Stimulated activated naive B cell treated with anti-CD40 and anti-IgM and Interleukin-4, amounts not matched to agents 10 μg/mL and 1 μg/mL and 100 μg/mL, for 72 hours (primary cell): ENCODE results near the gene IGSF11.
"Not testable (repeated sequence)": the region's sequence is repeated elsewhere in the genome, so short reads cannot be mapped to it uniquely, and the experiment has no call there.

Source experiments
- ATAC-seq, 2 donors: fragments of 150-1000 bp; cut with Tn5 transposase; replicated peaks; 2 replicates each; pipeline ENCODE4 v1.10.0; 2021; ENCODE audit warnings: moderate library complexity in 1 of 2
- DNase-seq: peaks from one replicate; pipeline ENCODE4 v3.0.0; 2021
- H3K27ac Mint-ChIP-seq: one replicate; pipeline ENCODE4 v1.8.0; 2022; ENCODE audit warnings: mild to moderate bottlenecking, mixed read lengths
- H3K27me3 Mint-ChIP-seq, 2 donors: one replicate each; pipeline ENCODE4 v1.8.0; 2022; ENCODE audit warnings: mixed read lengths in 2 of 2
- H3K36me3 Mint-ChIP-seq, 2 donors: one replicate each; pipeline ENCODE4 v1.8.0; 2022; ENCODE audit warnings: mixed read lengths in 2 of 2, mild to moderate bottlenecking in 1 of 2
- H3K4me1 Mint-ChIP-seq, 2 donors: one replicate each; pipeline ENCODE4 v1.8.0; 2022; ENCODE audit warnings: mixed read lengths in 2 of 2, mild to moderate bottlenecking in 1 of 2
- H3K4me3 Mint-ChIP-seq, 2 donors: one replicate each; pipeline ENCODE4 v1.8.0; 2022; ENCODE audit warnings: mild to moderate bottlenecking in 2 of 2, mixed read lengths in 2 of 2, moderate library complexity in 1 of 2
- H3K9me3 Mint-ChIP-seq, 2 donors: one replicate each; pipeline ENCODE4 v1.8.0; 2022; ENCODE audit warnings: mixed read lengths in 2 of 2, mild to moderate bottlenecking in 1 of 2

IGSF11 gene

GRCh38 chr3:118977671-118978392, 56.8 kb downstream of the IGSF11 start:
- DNase-seq (no peak), ATAC-seq (no peak)
- peaks cover 0 to 1% of the 10 kb centered on the region in 2 donors for H3K9me3 Mint-ChIP-seq
- no peak overlapping the region for H3K27ac Mint-ChIP-seq
- peaks cover 6 to 14% of the 10 kb centered on the region in 2 donors for H3K27me3 Mint-ChIP-seq
- H3K36me3 Mint-ChIP-seq, result no peaks in the 10 kb centered on the region
- H3K4me3 Mint-ChIP-seq, result no peak overlapping the region
- H3K4me1 Mint-ChIP-seq, result no peaks in the 10 kb centered on the region

DNA sequence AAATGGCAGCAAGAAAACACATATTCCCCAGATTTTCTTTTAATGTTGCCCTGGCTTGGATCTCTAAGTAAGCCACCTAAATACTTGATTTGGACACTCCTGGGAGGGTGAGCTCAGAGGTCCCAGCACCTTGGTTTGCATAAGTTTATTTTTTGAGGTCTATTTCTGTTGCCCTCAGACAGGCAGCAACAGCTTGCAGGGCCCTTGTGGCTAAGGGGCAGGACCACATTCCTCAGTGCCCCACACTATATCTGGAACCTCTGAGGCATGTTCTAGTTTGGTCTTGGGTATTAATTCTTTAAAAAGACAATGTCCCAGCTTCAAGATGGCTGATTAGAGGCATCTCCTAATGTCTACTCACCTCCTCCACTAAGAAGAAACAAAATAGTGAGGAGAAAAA, 57.5 kb downstream of the IGSF11 start:
- H3K4me1 Mint-ChIP-seq, result no peaks in the 10 kb centered on the region
- ATAC-seq (no peak), DNase-seq (no peak)
- peaks cover 6 to 14% of the 10 kb centered on the region in 2 donors for H3K27me3 Mint-ChIP-seq
- no peak overlapping the region for H3K27ac Mint-ChIP-seq
- no peaks in the 10 kb centered on the region for H3K36me3 Mint-ChIP-seq
- H3K9me3 Mint-ChIP-seq, result peaks cover 0 to 1% of the 10 kb centered on the region in 2 donors
- no peak overlapping the region for H3K4me3 Mint-ChIP-seq

- H3K4me1 Mint-ChIP-seq, ATAC-seq, H3K4me3 Mint-ChIP-seq, H3K36me3 Mint-ChIP-seq, DNase-seq, H3K27ac Mint-ChIP-seq, H3K9me3 Mint-ChIP-seq, H3K27me3 Mint-ChIP-seq: not testable (repeated sequence)
Observed at GRCh38 chr3:118975476-118975875, 59.2 kb downstream of the IGSF11 start.

- DNase-seq (no peak), ATAC-seq (no peak)
- no peaks in the 10 kb centered on the region for H3K36me3 Mint-ChIP-seq
- no peaks in the 10 kb centered on the region for H3K4me1 Mint-ChIP-seq
- peaks cover 7 to 10% of the 10 kb centered on the region in 2 donors for H3K27me3 Mint-ChIP-seq
- no peak overlapping the region for H3K27ac Mint-ChIP-seq
- H3K9me3 Mint-ChIP-seq, result peaks cover 0 to 1% of the 10 kb centered on the region in 2 donors
- H3K4me3 Mint-ChIP-seq, result no peak overlapping the region
Observed at GRCh38 chr3:118974356-118975097, 60.1 kb downstream of the IGSF11 start.

GRCh38 chr3:118973050-118973449, 61.6 kb downstream of the IGSF11 start:
- peaks cover 6 to 10% of the 10 kb centered on the region in 2 donors for H3K27me3 Mint-ChIP-seq
- H3K4me1 Mint-ChIP-seq, result peaks cover 0 to 3% of the 10 kb centered on the region in 2 donors
- H3K4me3 Mint-ChIP-seq, result no peak overlapping the region
- no peak overlapping the region for H3K27ac Mint-ChIP-seq
- H3K36me3 Mint-ChIP-seq, result no peaks in the 10 kb centered on the region
- H3K9me3 Mint-ChIP-seq, result peaks cover 0 to 1% of the 10 kb centered on the region in 2 donors
- DNase-seq, result no peak
- no peak for ATAC-seq

DNA sequence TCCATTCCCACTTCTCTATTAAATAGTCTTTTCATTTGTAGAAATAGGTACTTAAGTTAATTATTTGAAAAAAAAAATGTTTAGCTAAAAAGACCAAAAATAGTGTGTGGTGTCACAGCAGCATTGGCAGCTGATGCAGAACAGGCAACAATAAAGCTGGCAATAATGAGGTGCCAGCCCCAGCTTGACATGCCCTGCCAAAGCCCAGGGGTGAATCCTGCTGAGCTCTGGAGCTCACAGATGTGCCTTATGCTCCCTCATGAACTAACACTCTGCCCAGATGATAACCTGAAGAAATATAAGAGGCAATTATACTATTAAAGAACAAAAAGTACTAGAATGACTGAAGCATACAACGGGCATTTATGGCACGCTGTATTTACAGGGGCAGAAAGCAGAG, 63.8 kb downstream of the IGSF11 start:
- DNase-seq (no peak), ATAC-seq (no peak)
- H3K4me3 Mint-ChIP-seq, result no peak overlapping the region
- H3K36me3 Mint-ChIP-seq, result no peaks in the 10 kb centered on the region
- no peak overlapping the region for H3K27ac Mint-ChIP-seq
- H3K9me3 Mint-ChIP-seq, result peaks cover 0 to 1% of the 10 kb centered on the region in 2 donors
- H3K27me3 Mint-ChIP-seq, result peaks cover 6 to 9% of the 10 kb centered on the region in 2 donors
- H3K4me1 Mint-ChIP-seq, result peaks cover 0 to 3% of the 10 kb centered on the region in 2 donors

DNA sequence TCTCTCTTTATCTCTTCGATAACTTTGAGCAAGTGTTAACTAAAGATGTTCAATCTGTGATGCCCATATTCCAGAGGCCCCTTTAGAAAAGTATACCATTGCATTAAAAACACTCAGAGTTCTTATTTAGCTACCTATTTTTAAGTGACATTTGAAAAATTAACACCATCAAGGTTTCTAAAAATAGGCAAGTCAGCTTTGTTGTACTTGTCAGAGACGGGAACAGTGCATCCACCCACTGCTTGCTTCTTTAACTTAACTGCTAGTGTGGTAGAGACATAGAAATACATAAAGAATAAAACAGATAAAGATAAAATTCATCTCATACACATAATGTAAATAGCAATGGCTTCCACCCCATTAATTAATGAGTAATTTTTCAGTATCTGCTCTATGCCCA, 66.0 kb downstream of the IGSF11 start:
- peaks cover 6 to 14% of the 10 kb centered on the region in 2 donors for H3K27me3 Mint-ChIP-seq
- DNase-seq (no peak), ATAC-seq (no peak)
- peaks cover 0 to 3% of the 10 kb centered on the region in 2 donors for H3K4me1 Mint-ChIP-seq
- no peaks in the 10 kb centered on the region for H3K36me3 Mint-ChIP-seq
- no peak overlapping the region for H3K4me3 Mint-ChIP-seq
- H3K27ac Mint-ChIP-seq, result no peak overlapping the region
- H3K9me3 Mint-ChIP-seq, result no peaks in the 10 kb centered on the region

GRCh38 chr3:118968111-118968510, 66.5 kb downstream of the IGSF11 start:
- Mint-ChIP-seq H3K4me3 (no peak overlapping the region), H3K36me3 (no peaks in the 10 kb centered on the region), H3K27ac (no peak overlapping the region), H3K4me1 (peaks cover 0 to 3% of the 10 kb centered on the region in 2 donors), H3K27me3 (peaks cover 6 to 14% of the 10 kb centered on the region in 2 donors), H3K9me3 (no peaks in the 10 kb centered on the region)
- ATAC-seq (peak; percentile 57 to 77), DNase-seq (no peak)

DNA sequence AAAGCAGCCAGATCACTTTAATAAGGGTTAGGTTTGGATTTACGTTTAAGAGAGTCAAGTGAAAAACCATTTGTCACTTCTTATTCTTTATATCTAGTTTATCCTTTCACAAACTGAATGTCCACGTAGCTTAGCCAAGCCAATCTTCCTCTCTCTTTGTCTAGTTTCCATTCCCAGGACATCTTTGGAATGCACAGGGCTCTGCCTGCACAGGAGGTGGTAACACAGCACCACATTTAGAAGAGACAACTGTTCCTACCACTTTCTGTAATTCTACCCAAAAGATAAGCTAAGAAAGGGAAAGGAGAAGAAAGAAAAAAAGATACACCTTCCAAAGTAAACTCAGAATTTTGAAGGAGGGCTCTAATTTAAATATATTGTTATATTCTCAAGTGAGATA, 67.9 kb downstream of the IGSF11 start:
- peaks cover 0 to 3% of the 10 kb centered on the region in 2 donors for H3K4me1 Mint-ChIP-seq
- H3K27me3 Mint-ChIP-seq, result peaks cover 6 to 14% of the 10 kb centered on the region in 2 donors
- H3K36me3 Mint-ChIP-seq, result no peaks in the 10 kb centered on the region
- no peak for ATAC-seq
- DNase-seq, result no peak
- no peaks in the 10 kb centered on the region for H3K9me3 Mint-ChIP-seq
- no peak overlapping the region for H3K27ac Mint-ChIP-seq
- no peak overlapping the region for H3K4me3 Mint-ChIP-seq

GRCh38 chr3:118963711-118964110, 70.9 kb downstream of the IGSF11 start:
- no peak for ATAC-seq

DNA sequence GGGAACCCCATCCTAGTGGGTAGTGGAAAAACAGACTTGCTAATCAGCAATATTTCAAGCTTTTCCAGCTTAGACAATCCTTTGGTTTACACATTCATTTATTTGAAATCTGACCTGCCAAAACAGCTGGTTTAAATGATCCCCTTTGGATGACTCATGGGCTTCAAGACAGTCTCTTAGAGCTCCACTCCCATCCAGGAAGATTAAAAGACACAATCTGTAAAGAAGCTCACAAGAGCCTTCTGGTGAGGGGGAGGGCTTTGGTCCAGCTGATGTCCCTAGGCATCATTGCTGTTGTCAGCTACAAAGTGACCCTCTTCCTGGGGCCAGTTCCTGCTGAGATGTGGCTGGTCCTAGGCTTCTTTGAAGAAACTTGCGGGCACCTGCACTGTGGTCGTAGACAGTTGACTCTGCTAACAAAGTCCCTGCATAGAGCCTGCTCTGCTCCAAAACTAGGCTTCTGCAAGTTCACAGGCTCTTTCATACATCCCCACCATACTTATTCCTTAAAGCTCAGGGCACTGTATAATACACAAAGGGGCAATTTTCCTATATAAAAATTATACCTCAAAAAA, 73.7 kb downstream of the IGSF11 start:
- no peaks in the 10 kb centered on the region for H3K4me1 Mint-ChIP-seq
- H3K36me3 Mint-ChIP-seq, result no peaks in the 10 kb centered on the region
- no peak for DNase-seq
- no peak overlapping the region for H3K27ac Mint-ChIP-seq
- H3K9me3 Mint-ChIP-seq, result no peaks in the 10 kb centered on the region
- peaks cover 9% of the 10 kb centered on the region in 2 donors for H3K27me3 Mint-ChIP-seq
- no peak overlapping the region for H3K4me3 Mint-ChIP-seq
- no peak for ATAC-seq

More at GRCh38 chr3:118963711-118964110, 70.9 kb downstream of the IGSF11 start:
- H3K27me3 Mint-ChIP-seq, result peaks cover 0 to 9% of the 10 kb centered on the region in 2 donors
- no peaks in the 10 kb centered on the region for H3K36me3 Mint-ChIP-seq
- DNase-seq, result no peak
- no peak overlapping the region for H3K27ac Mint-ChIP-seq
- H3K4me3 Mint-ChIP-seq, result no peak overlapping the region
- H3K9me3 Mint-ChIP-seq, result no peaks in the 10 kb centered on the region
- H3K4me1 Mint-ChIP-seq, result peaks cover 0 to 3% of the 10 kb centered on the region in 2 donors

- DNase-seq (no peak), ATAC-seq (no peak)
- no peaks in the 10 kb centered on the region for H3K4me1 Mint-ChIP-seq
- no peak overlapping the region for H3K4me3 Mint-ChIP-seq
- no peak overlapping the region for H3K27ac Mint-ChIP-seq
- peaks cover 5 to 9% of the 10 kb centered on the region in 2 donors for H3K27me3 Mint-ChIP-seq
- peaks cover 0 to 2% of the 10 kb centered on the region in 2 donors for H3K9me3 Mint-ChIP-seq
- no peaks in the 10 kb centered on the region for H3K36me3 Mint-ChIP-seq
Observed at GRCh38 chr3:118955914-118956556, 78.6 kb downstream of the IGSF11 start.

DNA sequence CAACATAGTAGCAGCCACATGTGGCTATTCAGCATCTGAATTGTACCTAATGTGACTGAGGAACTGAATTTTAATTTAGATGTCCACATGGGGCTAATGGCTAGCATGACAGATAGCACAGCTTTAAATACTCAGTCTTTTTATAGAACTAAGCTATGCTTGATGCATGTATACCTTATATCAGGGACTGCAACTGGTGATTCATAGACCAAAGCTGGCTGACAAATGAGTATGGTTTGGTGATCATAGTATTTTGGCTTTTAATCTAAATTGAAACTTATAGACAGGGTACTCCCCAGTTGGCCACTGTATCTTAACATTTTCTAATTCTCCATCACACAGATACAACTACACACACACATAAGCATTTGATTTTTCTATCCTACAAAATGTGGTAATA, 83.6 kb downstream of the IGSF11 start:
- Mint-ChIP-seq H3K27me3 (peaks cover 0 to under 1% of the 10 kb centered on the region in 2 donors), H3K9me3 (peaks cover 0 to 2% of the 10 kb centered on the region in 2 donors), H3K36me3 (no peaks in the 10 kb centered on the region), H3K4me1 (no peaks in the 10 kb centered on the region), H3K4me3 (no peak overlapping the region), H3K27ac (no peak overlapping the region)
- ATAC-seq, result no peak
- no peak for DNase-seq

- no peak overlapping the region for H3K27ac Mint-ChIP-seq
- ATAC-seq (no peak), DNase-seq (no peak)
- H3K4me1 Mint-ChIP-seq, result no peaks in the 10 kb centered on the region
- H3K4me3 Mint-ChIP-seq, result no peak overlapping the region
- H3K36me3 Mint-ChIP-seq, result no peaks in the 10 kb centered on the region
- H3K9me3 Mint-ChIP-seq, result peaks cover 0 to 2% of the 10 kb centered on the region in 2 donors
- H3K27me3 Mint-ChIP-seq, result no peaks in the 10 kb centered on the region
Observed at GRCh38 chr3:118949113-118949760, 85.4 kb downstream of the IGSF11 start.
